ENCODE results near the gene ATG10.
"Not testable (repeated sequence)": the region's sequence is repeated elsewhere in the genome, so short reads cannot be mapped to it uniquely, and the experiment has no call there.

The ATG10 gene

DNA sequence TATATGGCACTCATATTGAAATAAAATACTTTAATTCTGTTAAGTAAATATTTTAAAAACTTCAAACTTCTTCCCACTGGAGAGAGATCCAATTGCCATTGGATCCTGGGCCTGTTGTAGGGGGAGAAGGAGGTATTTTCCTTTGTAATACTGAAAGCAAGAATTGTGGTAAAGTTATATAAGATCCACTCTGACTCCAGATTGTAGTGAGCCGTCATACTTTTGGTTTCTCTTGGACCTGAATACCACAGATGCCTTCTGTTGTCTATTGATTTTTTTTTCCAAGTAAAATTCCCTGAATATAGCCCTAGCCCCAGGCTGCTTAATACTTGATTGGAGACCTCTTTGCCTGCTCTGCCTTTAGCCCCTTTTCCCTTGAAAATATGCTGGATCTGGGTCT lies 86.9 kb downstream of the ATG10 start:
- DNase-seq: no peak

DNA sequence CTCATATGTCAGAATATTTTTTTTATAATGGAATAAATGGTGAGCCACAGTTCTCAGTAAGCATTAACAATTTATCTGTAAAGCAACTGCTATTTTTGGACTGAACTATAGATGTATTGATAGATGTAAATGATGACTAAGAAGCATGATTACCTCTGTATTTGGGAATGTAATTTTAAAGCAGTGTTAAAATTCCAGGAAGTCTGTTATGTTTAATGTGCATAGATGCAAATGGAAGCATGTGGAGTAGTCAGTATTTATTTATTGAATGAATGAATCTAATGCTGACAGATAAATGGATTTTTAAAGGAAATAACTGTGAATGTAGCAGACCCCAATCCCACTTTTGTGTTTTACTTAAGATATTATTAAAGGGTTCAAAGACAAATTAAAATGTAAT lies 95.0 kb downstream of the ATG10 start:
- DNase-seq: no peak

DNA sequence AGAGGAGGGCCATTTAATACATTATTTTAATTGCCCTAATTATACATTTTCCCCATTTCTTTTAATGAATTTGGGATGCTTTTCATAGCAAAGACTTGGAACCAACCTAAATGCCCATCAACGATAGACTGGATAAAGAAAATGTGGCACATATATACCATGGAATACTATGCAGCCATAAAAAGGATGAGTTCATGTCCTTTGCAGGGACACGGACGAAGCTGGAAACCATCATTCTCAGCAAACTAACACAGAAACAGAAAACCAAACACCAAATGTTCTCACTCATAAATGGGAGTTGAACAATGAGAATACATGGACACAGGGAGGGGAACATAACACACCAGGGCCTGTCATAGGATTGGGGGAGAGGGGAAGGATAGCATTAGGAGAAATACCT lies 96.2 kb downstream of the ATG10 start:
- not testable (repeated sequence) for DNase-seq

DNA sequence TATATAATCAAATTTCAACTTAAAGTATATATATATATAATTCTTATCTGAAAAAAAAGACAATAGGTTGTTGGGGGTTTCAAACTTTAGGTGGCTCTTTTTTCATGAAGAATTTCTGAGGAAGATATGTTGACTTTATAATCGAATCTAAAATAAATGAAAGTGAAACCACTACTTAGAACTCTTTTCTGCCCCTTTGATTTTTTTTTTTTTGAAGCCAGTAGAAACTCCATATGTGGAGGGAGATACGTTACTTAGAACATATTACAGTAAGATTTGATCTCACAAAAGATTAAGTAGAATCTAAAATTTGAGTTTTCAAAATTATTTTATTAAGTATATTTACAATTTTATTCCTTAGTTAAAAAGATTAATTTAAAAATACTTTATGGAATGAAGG lies 96.9 kb downstream of the ATG10 start:
- DNase-seq: peak; percentile 32

DNA sequence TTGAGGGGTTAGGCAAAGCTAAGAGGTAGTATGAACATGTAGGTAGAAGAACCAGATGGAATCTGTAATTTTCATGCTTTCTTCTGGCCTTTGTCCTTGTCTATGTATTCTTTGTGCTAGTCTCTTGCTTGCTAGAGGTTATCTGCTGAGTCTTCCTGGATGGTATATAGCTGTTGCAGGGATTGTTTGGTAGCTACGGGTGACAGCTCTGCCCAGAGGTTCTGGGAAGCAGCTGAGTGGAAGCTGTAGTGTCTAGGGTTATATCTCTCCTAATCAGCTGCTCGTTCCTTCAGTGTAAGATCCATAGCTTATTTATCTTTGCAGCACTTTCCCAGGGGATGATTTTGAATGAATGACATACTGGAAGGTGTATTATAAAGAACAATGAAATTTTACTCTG lies 100.3 kb downstream of the ATG10 start:
- no peak for DNase-seq

DNA sequence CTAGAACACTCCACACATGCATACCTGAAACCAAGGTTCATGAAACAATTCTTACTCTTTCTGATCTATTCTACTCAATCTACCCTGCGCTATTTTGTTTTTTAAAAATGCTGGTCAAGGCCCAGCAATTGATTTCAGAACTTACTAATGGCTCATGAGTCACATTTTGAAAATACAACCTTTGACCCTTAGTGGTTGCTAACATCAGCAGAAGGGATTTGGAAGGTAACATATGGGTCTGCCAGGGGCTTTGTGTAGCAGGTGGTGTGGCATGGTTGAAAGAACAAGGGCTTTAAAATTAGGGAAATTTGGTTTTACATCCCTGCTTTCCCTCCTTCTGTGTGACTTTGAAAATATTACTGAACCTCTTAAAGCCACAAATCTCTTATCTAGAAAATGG lies 101.4 kb downstream of the ATG10 start:
- no peak for DNase-seq

DNA sequence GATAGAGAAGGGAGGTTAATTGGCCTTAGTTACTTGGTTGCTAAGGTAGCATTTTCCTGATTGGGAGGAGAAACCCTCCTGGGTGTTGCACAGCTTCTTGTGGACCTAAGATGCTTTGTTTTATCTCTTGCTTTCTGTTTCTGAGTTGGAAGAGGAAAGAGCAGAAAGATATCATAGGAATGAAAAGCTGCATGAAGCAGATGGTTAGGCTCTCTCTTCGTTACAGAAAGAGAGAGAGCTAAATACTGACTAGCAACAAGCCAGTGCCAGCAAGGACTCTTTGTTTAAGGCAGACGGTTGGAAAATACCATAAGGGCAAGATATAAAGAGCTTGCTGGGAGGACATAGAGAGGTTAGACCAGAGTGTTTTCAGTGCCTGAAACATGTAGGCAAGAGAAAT lies 103.1 kb downstream of the ATG10 start:
- no peak for DNase-seq

DNA sequence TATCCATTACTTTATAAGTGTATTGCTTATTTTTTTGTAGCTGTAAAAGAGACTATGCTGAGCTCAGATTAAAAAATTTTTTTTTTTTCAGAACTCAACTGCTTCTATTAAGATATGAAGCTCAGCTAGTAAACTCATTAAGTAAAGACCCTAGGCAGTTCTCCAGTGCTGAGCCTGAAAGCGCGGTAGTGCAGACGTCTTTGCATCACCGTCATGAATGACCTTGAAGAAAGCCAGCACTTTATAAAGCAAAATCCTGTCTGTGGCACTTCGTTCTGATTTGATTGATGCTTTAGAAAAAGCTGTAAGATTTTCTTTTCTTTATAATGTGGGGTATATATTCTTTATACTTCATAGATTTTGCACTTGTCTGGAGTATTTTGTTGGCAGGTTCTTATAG lies 105.7 kb downstream of the ATG10 start:
- no peak for DNase-seq

DNA sequence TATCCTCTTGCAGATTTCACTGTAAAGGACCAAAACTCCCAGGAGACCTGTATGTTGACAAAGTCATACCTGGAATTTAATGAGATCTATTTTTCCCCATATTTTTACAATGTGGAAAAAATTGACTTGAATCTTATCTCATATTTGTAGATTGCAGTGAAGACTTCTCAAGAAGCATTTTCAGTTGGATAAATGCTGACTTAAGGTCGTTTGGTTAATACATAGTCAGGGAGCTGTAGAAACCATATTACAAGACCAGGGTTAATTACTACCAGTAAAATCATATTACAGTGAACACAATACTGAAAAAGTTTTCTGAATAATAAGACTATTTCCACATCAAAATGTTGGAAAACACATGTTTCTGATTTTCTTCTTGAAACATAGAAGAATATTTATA lies 119.8 kb downstream of the ATG10 start:
- no peak for DNase-seq

DNA sequence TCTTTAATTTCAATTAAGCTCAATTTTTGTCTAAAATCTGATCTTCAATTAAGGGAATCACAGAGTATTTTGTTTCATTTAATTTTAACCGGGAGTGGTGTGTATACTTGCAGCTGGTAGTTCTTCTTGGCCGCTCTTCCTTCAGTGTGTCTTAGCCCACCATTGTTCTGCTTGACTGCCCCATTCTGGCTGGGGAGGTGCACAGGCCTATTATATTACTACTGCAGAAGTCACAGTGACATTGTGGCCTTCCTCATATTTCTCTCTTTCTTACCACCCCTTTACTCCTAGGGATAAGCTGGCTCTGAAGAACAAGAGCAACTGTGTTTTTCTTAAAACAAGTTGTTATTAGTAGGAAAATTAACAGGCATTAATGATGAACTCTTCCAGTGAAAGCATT lies 123.7 kb downstream of the ATG10 start:
- DNase-seq: no peak

DNA sequence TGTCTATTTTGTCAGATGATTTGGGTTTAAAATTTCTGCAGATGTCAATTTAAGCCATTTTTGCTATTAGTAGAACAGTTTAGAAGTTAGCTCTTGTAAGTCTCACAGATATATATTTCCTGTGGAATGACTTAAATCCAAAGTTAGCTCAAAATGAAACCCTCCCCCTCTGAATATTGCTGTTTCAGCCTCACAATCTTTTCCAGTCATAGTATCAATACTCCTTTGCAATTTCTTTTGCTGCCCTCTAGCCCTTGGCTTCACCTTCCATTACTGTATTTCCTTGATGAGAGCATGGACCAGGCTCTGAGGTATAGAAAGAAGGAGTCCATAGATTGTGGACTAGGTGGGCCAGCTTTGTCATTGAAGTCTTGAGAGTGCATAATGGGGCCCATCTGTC lies 124.4 kb downstream of the ATG10 start:
- no peak for DNase-seq

DNA sequence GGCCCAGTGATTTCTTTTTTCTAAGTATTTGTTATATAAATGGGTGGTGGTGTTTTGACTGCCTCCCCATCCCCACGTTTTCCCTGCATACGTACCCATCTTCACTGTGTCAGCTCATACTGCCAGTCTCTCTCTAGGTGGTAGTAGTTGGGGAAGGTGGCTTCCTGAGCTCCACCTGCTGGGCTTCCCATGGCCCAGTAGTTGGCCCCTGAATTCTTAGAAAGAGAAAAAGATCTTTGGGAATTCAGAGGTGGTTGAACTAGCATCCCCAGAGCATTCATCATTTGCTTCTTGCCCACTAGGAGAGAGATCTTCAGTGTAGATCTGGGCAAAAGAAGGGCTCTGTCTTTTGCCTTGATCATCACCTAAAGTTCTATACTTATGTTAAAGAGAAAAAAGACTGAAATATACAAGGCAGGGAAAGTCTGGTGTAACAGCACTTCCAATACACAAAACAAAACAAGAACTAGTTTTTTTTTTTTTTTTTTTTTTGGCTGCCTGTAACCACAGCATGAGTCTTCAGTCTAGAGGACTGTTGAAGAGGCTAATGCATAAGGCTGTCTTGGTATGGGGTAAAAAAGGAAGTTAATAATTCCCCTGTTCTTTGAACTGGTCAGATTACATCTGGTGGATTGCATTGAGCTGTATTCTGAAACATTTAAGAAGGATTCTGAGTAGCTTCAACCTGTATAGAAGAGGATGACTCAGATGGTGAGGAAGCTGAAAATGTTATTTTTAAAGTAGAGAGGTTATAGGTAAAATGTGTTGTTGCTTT lies 128.7 kb downstream of the ATG10 start:
- DNase-seq: peak; percentile 60

DNA sequence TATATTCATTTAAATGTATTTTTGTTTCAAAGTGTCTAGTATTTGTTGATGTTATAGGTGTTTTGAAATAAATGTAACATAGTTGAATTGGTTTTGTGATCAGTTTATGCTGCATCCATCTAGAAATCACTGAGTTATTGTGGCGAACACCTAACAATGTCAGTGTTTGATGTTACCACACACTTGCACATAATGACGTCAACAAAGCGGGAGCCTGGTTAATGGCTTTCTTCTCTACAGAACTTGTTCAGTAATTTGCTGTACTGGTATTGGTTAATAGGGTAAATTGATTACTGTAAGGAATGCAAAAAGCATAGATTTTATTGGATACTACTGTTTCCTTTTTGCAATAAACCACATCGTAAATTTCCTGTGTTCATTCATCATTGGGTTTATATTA lies 133.0 kb downstream of the ATG10 start:
- no peak for DNase-seq

DNA sequence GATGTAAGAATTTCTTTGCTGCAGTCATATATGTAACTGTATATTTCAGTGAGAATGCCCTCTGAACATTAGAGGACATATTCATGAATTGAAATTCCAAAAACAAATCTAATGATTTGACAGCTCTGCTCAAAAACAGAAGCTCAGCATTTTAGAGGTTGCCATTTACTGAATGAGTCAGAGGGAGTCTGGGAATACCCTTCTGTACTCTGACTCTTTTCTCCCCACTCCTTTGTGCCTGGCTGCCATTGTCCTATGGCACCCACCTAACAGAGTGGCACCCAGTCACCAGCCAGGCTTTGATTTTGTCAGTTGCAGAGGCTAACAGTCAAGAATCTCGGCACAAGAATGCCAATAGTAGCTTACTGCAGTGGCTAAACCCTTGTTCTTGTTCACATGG lies 133.6 kb downstream of the ATG10 start:
- DNase-seq: peak; percentile 52

DNA sequence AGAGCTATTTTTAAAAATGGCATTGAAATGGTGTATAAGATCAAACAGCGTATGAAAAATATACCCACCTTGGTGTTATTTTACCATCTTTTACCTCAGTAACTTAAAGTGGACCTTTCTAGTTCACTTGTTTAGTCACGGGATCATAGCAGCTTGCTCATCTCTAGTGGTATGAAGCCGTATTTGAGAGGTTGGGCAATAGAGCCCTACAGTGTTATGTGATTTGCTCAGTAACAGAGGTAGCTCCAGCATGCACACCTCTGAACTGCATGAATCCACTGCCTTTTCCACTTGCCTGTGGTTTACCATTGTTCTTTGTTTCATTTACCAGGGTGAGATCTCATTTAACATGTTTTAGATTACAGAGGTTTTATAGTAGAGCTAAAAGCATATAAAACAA lies 134.4 kb downstream of the ATG10 start:
- DNase-seq: no peak

DNA sequence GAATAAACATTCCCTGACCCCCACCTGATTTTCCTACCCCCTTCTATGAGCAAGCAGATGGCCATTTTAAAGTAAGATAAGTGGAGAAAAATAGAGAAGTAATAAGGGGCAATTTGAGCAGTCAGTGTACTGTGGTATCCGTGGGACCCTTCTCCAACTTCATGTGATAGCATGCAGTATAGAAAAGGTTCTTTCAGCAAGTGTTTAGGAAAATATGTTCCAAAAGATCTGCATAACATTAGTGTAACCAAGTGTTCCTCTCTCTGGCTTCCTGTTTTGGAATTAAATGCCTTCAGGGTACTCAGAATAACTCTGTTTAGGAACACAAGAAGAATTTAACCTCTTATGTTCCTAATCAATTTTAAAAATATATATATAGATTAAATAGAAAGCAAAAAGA lies 134.9 kb downstream of the ATG10 start:
- no peak for DNase-seq

DNA sequence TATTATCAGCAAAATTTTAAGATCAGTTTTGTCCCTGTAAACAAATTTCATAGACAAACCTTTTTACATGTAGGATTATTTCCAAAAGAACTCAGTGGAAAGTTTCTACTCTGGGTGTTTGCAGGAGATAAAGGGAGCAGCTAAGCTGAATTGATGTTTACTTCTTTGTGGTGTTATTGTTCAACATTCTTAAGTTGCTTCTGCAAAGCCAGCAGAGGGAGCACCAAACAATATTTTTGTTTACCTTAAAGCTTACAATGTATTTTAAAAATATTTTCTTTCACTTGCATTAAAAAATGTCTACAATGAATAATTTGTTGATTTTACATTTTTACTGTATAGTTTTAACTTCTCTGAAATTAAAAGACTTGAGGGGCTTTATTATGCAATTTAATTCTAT lies 135.4 kb downstream of the ATG10 start:
- peak; percentile 21 for DNase-seq

DNA sequence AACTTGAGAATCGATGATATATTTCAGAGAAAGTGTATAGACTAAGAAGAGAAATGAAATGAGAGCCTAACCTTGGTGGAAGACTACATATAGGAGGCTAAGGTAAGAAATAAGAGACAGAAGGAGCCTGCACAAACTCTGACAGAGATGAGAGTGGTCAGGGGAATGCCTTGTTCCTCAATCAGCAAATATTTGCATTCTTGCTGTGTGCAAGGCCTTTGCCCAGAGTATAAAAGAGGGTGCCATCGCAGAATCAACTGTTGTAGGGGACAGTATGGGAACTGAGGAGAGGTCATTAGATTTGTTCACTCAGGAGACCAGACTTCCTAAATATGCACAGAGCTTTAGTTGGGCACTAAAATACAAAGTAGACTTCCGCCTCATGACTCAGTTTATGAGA lies 137.2 kb downstream of the ATG10 start:
- DNase-seq: no peak

DNA sequence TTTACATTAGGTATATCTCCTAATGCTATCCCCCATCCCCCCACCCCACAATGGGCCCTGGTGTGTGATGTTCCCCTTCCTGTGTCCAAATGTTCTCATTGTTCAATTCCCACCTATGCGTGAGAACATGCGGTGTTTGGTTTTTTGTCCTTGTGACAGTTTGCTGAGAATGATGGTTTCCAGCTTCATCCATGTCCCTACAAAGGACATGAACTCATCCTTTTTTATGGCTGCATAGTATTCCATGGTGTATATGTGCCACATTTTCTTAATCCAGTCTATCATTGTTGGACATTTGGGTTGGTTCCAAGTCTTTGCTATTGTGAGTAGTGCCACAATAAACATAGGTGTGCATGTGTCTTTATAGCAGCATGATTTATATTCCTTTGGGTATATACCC lies 138.1 kb downstream of the ATG10 start:
- not testable (repeated sequence) for DNase-seq

DNA sequence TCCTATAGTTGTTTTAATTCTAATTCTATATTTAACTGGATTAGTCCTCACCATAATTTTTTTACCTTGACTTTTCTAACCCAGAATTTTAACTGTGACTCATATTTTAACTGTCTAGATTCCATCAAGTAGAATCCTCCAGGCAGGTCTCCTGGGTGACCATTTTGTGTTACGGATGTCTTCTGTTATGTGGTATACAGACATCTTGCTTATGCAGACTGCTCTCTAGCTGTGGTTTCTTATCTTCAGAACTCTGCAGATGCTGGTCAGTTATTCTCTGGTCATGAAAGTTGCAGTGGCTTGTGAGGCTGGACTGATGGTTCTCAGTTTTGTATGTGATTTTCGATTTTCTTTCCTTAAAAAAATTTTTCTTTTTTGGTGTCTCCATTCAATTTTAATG lies 139.4 kb downstream of the ATG10 start:
- DNase-seq: no peak

DNA sequence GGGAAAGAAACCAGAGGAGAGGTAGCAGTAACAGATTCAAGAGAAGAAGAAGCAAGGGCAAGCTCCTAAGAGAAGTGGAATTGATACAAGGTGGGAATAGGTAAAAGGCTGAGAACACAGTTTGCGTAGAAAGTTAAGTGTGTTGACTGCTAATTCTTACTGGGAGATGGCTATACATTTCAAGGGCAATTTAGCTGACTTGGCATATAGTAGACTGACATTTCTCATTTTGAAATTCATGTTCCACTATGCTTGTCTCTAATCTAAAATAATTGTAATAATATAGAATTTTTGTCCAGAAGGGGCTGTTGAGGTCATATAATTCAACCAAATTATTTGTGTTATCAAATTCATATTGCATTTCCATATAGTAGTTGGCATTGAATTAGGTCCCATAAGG lies 144.0 kb downstream of the ATG10 start:
- DNase-seq: no peak

DNA sequence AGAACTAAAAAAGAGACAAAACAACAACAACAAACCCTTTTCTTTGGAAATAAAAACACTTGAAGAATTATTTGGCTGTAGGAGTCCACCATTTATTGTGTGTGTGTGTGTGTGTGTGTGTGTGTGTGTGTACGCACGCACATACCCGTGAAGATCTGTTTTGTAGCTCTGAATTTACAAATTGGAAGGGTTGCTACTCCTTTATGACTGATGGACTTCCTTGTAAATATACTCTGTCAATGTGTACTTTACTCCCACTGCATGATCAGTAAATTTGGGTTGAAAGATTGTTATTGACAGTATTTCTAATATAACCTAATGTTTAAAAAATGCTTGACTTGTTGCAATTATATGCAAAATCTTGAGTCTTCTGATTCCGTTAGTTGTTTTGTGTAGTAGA lies 148.1 kb downstream of the ATG10 start:
- DNase-seq: no peak

DNA sequence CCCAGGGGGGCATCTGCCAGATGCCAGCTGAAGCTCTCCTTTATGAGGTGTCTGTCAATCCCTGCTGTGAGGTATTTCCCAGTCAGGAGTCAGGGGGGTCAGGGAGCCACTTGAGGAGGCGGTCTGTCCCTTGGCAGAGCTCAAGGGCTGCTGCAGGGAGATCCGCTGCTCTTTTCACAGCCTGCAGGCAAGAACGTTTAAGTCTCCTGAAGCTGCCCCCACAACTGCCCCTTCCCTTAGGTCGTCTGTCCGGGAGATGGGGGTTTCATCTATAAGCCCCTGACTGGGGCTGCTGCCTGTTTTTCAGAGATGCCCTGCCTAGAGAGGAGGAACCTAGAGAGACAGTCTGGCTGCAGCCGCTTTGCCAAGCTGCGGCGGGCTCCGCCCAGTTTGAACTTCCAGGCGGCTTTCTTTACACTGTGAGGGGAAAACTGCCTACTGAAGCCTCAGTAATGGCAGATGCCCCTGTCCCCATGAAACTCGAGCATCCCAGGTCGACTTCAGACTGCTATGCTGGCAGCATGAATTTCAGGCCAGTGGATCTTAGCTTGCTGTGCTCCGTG lies 158.0 kb downstream of the ATG10 start:
- no peak for DNase-seq

DNA sequence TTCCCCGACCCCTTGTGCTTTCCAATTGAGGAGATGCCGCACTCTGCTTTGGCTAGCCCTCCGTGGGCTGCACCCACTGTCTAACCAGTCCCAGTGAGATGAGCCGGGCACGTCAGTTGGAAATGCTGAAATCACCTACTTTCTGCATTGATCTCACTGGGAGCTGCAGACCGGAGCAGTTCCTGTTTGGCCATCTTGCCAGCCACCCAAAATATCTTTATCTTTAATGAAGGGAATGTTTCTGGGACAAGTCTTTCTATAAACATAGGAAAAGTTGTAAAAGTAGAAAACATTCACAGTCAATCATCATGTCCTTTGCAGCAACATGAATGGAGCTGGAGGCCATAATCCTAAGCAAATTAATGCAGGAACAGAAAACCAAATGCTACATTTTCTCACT lies 158.8 kb downstream of the ATG10 start:
- DNase-seq: no peak

DNA sequence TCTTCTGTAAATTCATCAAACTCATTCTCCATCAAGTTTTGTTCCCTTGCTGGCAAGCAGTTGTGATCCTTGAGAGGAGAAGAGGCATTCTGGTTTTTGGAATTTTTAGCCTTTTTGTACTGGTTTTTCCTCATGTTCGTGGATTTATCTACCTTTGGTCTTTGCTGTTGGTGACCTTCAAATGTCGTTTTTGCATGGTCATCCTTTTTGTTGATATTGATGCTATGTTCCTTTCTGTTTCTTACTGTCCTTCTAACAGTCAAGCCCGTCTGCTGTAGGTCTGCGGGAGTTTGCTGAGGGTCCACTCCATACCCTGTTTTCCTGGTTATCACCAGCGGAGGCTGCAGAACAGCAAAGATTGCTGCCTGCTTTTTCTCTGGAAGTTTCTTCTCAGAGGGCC lies 165.4 kb downstream of the ATG10 start:
- no peak for DNase-seq

All from suppressor macrophage treated with lipopolysaccharide for 4 hours (primary cell).